ENCODE results near the gene CCDC24. TPM values are rescaled to one million over a fixed set of nuclear protein-coding genes. Genes with fewer than 3 reads are reported as not detected.

Gene CCDC24
- total RNA-seq (2022; extraction: Qiagen RNA extraction; ENCODE audit: low read depth): 7.0 to 9.5 TPM (median 7.9 TPM) in 5 replicates

GRCh38 chr1:43991476-43992231, at the start of gene CCDC24:
Gene CCDC24, plus strand, starts transcription at chr1:43991599. Its CDS starts 280 bp downstream, at chr1:43991879.

DNA sequence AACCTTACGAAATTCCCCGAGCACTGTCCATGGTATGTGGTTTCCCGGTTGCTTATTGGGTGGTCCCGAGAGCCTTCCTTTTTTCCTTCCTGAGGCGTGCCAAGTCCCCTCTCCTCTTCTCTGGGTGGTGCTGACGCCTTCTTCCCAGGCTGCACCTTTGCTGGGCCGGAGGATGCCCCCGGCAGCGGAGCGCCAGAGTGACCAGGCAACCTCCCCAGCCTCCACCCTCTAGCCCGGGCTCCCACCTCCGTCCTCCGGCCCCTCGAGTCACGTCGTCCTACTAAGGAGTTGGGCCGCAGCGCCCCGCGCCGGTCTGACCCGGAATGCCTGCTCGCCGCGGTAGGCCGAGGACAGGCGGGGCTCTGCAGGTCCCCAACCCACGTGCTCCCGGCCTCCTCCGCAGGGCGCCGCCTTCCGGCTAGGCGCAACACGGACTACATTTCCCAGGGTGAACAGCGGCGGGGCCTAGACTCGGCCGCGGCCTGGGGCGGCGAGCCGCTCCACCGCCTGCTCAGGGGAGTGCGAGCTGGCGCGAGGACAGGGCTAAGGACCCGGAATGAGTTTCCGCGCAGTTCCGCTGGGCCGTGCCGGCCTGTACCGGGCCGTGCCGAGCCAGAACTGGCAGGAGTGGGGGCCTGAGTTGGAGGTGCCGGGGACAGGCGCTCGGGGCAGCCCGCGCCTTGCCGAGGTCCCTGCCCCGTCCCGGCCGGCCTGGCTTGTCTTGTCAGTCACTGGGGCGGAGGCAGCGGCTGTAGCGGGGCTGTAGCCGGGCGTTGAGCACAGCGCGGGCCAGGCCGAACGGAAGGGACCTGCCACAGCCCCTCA, 45.0 kb upstream of the CCDC24 start, which contains the start of gene IPO13:
Gene IPO13, plus strand, starts transcription at position 715 of the 825 bp plus-strand sequence. CDS start 651 bp downstream, outside the sequence.

GRCh38 chr1:43969746-43970466, 21.5 kb upstream of the CCDC24 start, which contains the start of gene DPH2:
Gene DPH2, plus strand, starts transcription at chr1:43970010. Its CDS starts 166 bp downstream, at chr1:43970176.

GRCh38 chr1:43974443-43975248, 16.8 kb upstream of the CCDC24 start, which contains the start of gene ATP6V0B:
Gene ATP6V0B, plus strand, starts transcription at chr1:43974960. Its CDS starts 81 bp downstream, at chr1:43975041.

DNA sequence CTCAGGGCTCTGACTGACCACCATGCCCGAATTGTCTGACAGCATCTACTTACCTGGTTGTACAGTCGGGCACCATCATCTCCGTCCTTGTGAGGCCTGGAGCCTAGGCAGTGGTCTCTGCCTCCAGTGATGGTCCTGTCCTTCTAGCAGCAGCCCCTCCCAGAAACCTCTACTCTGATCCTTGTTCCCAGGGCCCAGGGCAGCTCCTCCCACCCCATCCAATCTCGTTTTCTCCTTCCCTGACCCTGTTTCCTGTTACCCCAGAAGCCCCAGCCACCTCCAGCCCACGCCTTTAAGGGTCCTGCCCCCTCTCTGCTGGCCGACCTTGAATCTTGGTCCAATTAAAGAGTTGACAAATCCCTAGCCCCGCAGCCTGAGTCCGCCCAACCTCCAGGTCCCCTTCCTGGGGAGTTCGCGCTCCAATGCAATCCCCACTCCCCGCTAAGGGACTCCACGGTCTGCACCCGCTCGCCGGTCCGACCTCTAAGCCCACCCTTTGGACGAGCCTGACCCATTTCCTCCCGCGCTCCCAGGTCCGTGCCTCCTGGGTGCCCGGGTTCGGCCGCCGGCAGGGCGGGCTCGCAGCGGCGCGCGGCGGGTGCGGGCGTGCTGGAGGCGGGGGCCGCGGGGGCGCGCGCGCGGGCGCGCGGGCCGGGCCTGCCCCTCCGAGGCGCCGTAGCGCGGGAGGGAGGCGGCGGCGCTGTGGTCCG, 12.7 kb upstream of the CCDC24 start, which contains the start of gene B4GALT2:
Gene B4GALT2, plus strand, starts transcription at position 660 of the 710 bp plus-strand sequence. CDS start 1,951 bp downstream, outside the sequence.

GRCh38 chr1:44031252-44032169, 40.1 kb downstream of the CCDC24 start, which contains the start of gene SLC6A9:
Gene SLC6A9, minus strand, starts transcription at chr1:44031462. Its CDS starts 7,185 bp downstream, at chr1:44024277.

Other genes starting within 250 kb of the CCDC24 start
- gene ARTN, start 57.8 kb upstream of the CCDC24 start, total RNA-seq (2022; extraction: Qiagen RNA extraction; ENCODE audit: low read depth): 0.09 to 0.32 TPM (median 0.18 TPM) in 5 replicates
- gene IPO13, start 44.6 kb upstream of the CCDC24 start, total RNA-seq (2022; extraction: Qiagen RNA extraction; ENCODE audit: low read depth): 10.5 to 16.0 TPM (median 15.1 TPM) in 5 replicates
- 34.7 to 38.6 TPM (median 37.1 TPM) in 5 replicates for gene DPH2, start 21.6 kb upstream of the CCDC24 start, total RNA-seq (2022; extraction: Qiagen RNA extraction; ENCODE audit: low read depth)
- 106 to 172 TPM (median 147 TPM) in 5 replicates for gene ATP6V0B, start 16.6 kb upstream of the CCDC24 start, total RNA-seq (2022; extraction: Qiagen RNA extraction; ENCODE audit: low read depth)
- 48.8 to 72.3 TPM (median 68.3 TPM) in 5 replicates for gene B4GALT2, start 12.4 kb upstream of the CCDC24 start, total RNA-seq (2022; extraction: Qiagen RNA extraction; ENCODE audit: low read depth)
- 12.2 to 17.9 TPM (median 15.7 TPM) in 5 replicates for gene SLC6A9, start 39.9 kb downstream of the CCDC24 start, total RNA-seq (2022; extraction: Qiagen RNA extraction; ENCODE audit: low read depth)
- gene KLF17, start 127.2 kb downstream of the CCDC24 start, total RNA-seq (2022; extraction: Qiagen RNA extraction; ENCODE audit: low read depth): 0.57 to 0.67 TPM (median 0.63 TPM) in 5 replicates
- not detected in 5 replicates for gene KLF18, start 150.0 kb downstream of the CCDC24 start, total RNA-seq (2022; extraction: Qiagen RNA extraction; ENCODE audit: low read depth)
- gene DMAP1, start 221.9 kb downstream of the CCDC24 start, total RNA-seq (2022; extraction: Qiagen RNA extraction; ENCODE audit: low read depth): 20.5 to 22.6 TPM (median 21.8 TPM) in 5 replicates

Data from A549 treated with GW870086 at 1 μM for 4 hours (cell line).